A549 treated with AZD9567 at 1 μM for 4 hours (cell line): ENCODE results near the gene G6PC1. TPM values are rescaled to one million over a fixed set of nuclear protein-coding genes. Genes with fewer than 3 reads are reported as not detected.

ENCODE experiments used
- total RNA-seq: library from RNA; stranded (reverse); fragments of 200-300 nt; extraction: Qiagen RNA extraction; gene quantifications from 5 replicates; pipeline ENCODE4 v1.2.3, GENCODE V29; 2022; ENCODE audit not compliant: insufficient read depth

The G6PC1 gene
- total RNA-seq = not detected in 5 replicates

DNA sequence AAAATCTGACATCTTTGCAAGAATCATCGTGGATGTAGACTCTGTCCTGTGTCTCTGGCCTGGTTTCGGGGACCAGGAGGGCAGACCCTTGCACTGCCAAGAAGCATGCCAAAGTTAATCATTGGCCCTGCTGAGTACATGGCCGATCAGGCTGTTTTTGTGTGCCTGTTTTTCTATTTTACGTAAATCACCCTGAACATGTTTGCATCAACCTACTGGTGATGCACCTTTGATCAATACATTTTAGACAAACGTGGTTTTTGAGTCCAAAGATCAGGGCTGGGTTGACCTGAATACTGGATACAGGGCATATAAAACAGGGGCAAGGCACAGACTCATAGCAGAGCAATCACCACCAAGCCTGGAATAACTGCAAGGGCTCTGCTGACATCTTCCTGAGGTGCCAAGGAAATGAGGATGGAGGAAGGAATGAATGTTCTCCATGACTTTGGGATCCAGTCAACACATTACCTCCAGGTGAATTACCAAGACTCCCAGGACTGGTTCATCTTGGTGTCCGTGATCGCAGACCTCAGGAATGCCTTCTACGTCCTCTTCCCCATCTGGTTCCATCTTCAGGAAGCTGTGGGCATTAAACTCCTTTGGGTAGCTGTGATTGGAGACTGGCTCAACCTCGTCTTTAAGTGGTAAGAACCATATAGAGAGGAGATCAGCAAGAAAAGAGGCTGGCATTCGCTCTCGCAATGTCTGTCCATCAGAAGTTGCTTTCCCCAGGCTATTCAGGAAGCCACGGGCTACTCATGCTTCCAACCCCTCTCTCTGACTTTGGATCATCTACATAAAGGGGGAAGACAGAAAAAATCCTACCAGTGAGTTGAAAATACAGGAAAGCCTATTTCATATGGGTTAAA lies at the start of gene G6PC1:
G6PC1 (plus strand) TSS at position 340 of the 872 bp plus-strand sequence; CDS start at position 418, 78 bp downstream.

DNA sequence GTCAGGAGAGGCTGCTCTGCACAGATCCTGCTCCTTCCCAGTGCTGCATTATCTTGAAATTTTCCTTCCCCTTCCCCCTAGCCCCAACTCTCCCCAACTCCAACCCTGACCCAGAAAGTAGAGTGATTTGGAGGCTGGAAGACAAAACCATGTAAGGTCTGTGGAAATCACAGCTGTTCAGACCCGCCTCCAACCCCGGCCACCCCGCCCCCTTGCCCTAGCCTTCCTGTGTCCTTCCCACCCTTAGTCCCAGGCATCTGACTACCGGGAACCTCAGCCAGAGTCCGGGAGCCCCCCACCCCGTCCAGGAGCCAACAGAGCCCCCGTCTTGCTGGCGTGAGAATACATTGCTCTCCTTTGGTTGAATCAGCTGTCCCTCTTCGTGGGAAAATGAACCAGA lies 49.6 kb upstream of the G6PC1 start, which contains the start of gene AOC3:
AOC3 (plus strand) TSS at position 246 of the 400 bp plus-strand sequence; CDS start at position 391, 145 bp downstream.

Other genes with a start within 250 kb of the G6PC1 start
- gene TUBG2, start 241.5 kb upstream of the G6PC1 start, total RNA-seq = 17.8 to 25.5 TPM (median 24.6 TPM) in 5 replicates
- 14.7 to 17.2 TPM (median 15.3 TPM) in 5 replicates for gene PLEKHH3, start 223.8 kb upstream of the G6PC1 start, total RNA-seq
- 0.25 to 2.1 TPM (median 0.44 TPM) in 5 replicates for gene CCR10, start 219.0 kb upstream of the G6PC1 start, total RNA-seq
- 5.1 to 6.3 TPM (median 5.7 TPM) in 5 replicates for gene CNTNAP1, start 218.3 kb upstream of the G6PC1 start, total RNA-seq
- 6.6 to 12.7 TPM (median 12.2 TPM) in 5 replicates for gene EZH1, start 155.8 kb upstream of the G6PC1 start, total RNA-seq
- gene RAMP2, start 139.6 kb upstream of the G6PC1 start, total RNA-seq = 0.37 to 0.91 TPM (median 0.82 TPM) in 4 of 5 replicates, not detected in the other
- 120 to 147 TPM (median 124 TPM) in 5 replicates for gene VPS25, start 127.3 kb upstream of the G6PC1 start, total RNA-seq
- gene WNK4, start 120.2 kb upstream of the G6PC1 start, total RNA-seq = 1.3 to 2.0 TPM (median 1.8 TPM) in 4 of 5 replicates, not detected in the other
- gene COA3, start 102.1 kb upstream of the G6PC1 start, total RNA-seq = 123 to 134 TPM (median 124 TPM) in 5 replicates
- gene CNTD1, start 101.9 kb upstream of the G6PC1 start, total RNA-seq = 0.06 to 0.19 TPM (median 0.06 TPM) in 4 of 5 replicates, not detected in the other
- 77.7 to 99.1 TPM (median 84.7 TPM) in 5 replicates for gene BECN1, start 76.5 kb upstream of the G6PC1 start, total RNA-seq
- 223 to 270 TPM (median 236 TPM) in 5 replicates for gene PSME3, start 67.4 kb upstream of the G6PC1 start, total RNA-seq
- gene AOC2, start 56.2 kb upstream of the G6PC1 start, total RNA-seq = 0.77 to 3.0 TPM (median 2.4 TPM) in 5 replicates
- 1.2 to 2.0 TPM (median 1.5 TPM) in 5 replicates for gene AOC3, start 49.6 kb upstream of the G6PC1 start, total RNA-seq
- gene AARSD1, start 63.7 kb downstream of the G6PC1 start, total RNA-seq = 53.9 to 60.7 TPM (median 58.3 TPM) in 5 replicates
- gene PTGES3L, start 79.3 kb downstream of the G6PC1 start, total RNA-seq = 0.64 to 1.4 TPM (median 1.1 TPM) in 4 of 5 replicates, not detected in the other
- 18.0 to 20.9 TPM (median 20.3 TPM) in 5 replicates for gene RUNDC1, start 79.8 kb downstream of the G6PC1 start, total RNA-seq
- gene RPL27, start 97.6 kb downstream of the G6PC1 start, total RNA-seq = 2,997 to 4,045 TPM (median 3,077 TPM) in 5 replicates
- gene IFI35, start 106.0 kb downstream of the G6PC1 start, total RNA-seq = 15.9 to 20.5 TPM (median 17.9 TPM) in 5 replicates
- gene VAT1, start 121.6 kb downstream of the G6PC1 start, total RNA-seq = 228 to 249 TPM (median 236 TPM) in 5 replicates
- 0.10 to 0.26 TPM (median 0.13 TPM) in 4 of 5 replicates, not detected in the other for gene RND2, start 124.4 kb downstream of the G6PC1 start, total RNA-seq
- 20.2 to 39.9 TPM (median 23.5 TPM) in 5 replicates for gene BRCA1, start 224.6 kb downstream of the G6PC1 start, total RNA-seq